ENCODE measurements around the gene JSRP1.

JSRP1 gene

DNA sequence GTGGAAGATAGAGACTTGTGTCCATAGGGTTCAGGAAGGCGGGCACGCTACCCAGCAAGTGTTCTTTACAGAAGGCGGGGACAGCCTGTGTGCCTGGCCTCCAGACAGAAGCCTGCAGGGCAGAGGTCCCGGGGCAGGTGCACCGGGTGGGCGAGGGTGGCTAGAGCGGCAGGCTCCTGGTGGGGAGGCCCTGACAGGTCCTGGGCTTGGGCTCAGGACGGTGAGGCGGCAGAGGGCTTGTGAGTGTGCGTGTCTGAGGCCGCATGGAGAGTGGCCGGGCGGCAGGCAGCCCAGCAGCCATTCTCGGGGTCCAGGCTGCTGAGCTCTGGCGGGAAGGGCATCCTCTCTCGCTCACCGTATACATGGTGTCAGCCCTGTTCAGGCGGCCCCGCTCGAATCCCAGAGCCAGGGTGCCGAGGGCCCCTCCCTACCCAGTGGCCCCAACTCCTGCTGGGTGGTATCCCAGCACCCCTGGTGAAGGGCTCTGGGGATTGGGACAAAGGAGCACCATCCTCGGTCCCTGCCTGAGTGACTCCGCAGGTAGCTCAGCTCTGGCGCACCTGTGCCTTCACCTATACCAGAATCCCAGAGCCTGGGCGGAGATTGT, 10.1 kb downstream of the JSRP1 start:
- no peak for DNase-seq

GRCh38 chr19:2245273-2245672, 10.9 kb downstream of the JSRP1 start:
- no peak for DNase-seq

DNA sequence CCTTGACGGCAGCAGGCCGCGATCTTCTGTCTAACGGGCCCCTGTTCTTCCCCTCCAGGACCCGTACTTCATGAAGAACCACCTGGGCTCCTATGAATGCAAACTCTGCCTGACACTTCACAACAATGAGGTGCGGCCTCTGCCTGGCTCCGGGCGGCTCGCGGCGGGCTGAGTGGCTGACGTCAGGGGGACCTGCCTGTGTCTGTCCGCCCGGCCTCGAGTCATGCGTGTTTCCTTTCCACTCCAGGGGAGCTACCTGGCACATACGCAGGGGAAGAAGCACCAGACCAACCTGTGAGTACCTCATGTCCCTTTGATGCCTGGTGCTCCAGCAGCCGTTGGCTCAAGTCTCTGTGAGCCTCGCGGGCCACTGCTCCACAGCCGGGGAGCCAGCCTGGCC, 11.7 kb downstream of the JSRP1 start:
- DNase-seq: no peak

DNA sequence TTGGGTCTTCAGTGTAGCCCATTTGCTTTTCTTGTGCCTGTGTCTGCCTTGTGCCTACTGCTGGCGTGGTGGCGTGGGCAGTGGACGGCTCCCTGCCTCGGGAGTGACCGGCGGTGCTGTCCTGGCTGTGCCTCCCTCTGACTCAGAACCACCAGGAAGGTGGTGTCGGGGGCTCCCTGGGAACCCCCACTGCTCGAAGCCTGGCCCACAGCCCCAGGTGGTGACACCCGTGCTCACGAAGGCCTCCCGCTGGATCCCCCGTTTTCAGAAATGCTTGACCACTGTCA, 12.1 kb downstream of the JSRP1 start:
- DNase-seq: no peak

DNA sequence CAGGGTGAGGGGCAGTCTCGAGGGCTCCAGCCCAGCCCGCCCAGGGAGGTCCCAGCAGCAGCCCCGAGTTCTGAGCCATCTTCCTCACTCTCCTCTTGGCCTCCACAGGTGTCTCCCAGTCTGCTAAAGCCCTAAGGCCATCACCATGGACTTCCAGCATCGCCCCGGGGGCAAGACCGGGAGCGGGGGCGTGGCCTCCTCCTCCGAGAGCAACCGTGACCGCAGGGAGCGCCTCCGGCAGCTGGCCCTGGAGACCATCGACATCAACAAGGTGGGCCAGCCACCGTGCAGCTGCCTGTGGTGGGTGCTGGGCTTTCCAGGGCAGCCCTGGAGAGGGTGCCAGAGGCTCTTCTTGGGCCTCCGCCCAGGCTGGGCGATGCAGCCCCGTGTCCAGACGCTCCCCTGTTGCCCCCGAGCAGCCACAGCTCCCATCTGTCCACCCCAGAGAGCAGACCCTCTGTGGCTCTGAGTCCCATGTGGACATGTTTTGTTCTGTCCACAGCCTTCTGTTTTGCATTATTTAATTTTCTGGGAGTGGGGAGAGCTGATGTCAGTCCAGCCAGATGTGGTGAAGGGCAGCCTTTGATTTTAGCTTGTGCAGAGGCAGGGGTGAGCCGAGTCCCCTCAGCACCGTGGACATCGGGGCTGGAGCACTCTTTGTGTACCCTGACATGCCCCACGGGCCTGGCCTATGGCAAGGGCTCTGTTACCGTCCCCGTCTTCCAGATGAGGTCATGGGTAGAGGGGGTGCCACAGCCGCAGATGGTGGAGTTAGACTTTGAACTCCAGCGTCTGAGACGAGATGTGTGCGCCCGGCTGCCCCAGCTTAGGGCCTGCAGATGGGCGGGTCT, 12.7 kb downstream of the JSRP1 start:
- no peak for DNase-seq

GRCh38 chr19:2242816-2243215, 13.4 kb downstream of the JSRP1 start:
- no peak for DNase-seq

DNA sequence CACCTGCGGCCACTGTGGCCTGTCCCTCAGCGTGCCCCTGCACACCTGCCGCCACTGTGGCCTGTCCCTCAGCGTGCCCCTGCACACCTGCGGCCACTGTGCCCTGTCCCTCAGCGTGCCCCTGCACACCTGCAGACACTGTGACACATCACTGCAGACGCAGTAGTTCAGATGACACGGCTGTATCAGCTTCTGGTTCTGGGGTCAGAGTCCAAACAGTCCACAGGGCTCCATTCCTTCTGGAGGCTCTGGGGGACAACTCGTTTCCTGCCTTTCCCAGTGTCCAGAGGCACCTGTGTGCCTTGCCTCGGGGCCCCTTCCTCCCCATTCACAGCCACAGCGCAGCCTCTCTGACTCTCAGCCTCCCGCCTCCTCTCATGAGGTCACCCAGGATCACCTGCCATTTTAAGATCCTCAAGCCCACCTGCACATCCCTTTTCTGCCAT, 14.1 kb downstream of the JSRP1 start:
- DNase-seq: no peak

DNA sequence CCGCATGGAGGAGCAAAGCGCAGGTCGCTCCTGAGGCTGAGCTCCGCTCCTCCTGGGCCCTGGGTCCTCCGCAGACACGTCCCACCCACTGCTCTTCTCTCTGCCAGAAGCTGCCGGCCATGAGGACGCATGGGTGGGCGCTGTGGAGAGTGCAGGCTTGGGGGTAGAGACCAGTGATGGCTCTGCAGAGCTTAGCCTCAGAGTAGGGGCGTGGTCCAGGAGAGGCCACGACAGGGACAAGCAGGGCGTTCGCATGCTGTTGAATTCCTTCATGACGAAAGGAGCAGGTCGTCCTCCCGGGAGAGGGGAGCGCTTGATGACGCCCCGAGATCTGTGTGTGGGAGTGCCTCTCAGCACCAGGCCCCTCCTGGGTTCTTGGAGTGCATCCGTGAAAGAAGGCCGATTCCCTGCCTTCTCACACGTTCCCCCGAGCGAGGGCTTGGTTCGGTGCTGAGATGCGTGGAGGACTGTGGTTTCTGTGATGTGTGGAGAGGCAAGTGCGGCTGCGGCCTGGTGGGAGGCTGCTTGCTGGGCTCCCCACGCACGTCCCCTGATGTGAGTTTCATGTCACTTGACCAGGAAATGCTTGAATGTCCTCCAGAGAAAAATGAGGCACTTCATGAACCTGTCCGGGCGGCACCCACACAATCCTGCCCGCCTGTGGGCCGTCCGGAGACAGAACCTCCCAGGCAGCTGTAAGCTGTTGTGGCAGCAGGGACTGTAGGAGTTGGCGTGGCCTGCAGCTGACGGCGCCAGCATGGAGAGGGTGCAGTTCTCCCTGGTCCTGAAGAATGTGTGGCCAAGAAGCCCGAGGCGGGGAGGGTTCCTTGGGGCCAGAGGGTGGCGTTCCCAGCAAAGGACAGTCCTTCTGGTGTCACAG, 15.1 kb downstream of the JSRP1 start:
- DNase-seq: no peak

DNA sequence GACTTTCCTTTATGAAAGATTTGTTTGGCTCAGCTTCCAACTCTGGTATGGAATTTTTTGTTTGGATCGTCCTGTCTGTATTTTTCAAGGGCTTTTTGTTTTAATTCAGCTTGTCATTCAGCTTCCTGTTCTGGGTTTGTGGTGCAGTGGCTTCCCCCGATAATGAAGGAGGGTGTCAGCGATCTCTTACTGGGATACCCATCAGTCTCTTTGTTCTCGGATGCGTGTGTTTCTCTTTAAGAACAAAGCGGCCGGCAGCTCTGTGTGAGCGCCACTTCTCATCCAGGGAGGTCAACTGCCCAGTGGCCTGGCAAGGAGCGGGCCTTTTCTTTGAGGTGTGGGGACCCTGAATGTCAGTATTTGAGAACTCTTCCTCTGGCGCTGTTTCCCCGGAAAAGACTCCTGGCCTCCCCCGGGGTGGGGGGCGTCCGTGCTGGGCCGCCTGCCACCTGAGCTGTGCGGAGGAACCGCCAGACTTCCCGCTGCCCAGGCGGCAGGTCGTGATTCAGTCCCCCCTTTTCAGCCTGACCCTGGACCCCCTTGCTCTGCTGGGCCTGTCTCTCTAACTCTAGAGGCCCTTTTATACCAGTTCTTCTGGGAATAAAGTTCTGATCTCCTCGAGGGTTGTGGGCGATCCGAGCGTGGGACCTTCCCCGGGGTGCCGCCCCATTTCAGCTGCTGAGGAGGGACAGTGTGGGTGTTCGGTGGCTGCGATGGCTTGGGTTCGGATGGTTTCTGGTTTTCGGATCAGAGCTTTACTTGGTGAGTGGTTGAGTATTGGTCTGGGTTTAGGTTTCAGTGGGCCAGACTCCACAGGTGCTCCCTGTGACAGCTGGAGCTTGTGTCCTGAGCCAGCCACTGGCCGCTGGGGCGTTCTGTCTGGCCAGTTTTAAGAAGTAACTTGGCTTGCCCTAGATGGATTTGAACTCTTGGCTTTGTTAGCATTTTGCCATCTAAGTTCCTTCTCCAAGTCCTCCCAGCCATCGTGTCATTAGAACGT, 16.1 kb downstream of the JSRP1 start:
- peak; percentile 65 for DNase-seq

DNA sequence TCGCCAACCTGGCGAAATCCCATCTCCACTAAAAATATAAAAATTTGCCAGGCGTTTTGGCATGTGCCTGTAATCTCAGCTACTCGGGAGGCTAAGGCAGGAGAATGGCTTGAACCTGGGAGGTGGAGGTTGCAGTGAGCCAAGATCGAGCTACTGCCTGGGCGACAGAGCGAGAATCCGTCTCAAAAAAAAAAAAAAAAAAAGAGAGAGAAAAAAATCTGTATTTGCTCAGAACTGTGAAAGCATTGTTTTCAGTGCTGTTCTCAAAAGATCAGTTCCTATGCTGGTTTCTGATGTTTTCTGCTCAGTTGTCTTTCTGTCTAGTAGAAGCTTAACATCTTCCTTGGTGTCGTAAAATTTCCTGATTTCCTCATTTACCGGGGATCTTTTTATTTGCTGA, 17.0 kb downstream of the JSRP1 start:
- no peak for DNase-seq

DNA sequence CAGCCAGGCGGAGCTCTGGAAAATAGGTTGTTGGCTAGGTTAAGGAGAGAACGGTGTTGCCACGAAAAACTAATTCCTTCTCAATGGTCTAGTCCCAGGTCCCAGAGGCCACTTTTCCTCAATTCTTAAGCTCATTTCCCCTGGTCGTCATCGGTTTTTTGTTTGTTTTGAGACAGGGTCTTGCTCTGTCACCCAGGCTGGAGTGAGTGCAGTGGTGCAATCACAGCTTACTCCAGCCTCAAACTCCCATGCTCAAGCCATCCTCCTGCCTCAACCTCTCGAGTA, 18.4 kb downstream of the JSRP1 start:
- no peak for DNase-seq

DNA sequence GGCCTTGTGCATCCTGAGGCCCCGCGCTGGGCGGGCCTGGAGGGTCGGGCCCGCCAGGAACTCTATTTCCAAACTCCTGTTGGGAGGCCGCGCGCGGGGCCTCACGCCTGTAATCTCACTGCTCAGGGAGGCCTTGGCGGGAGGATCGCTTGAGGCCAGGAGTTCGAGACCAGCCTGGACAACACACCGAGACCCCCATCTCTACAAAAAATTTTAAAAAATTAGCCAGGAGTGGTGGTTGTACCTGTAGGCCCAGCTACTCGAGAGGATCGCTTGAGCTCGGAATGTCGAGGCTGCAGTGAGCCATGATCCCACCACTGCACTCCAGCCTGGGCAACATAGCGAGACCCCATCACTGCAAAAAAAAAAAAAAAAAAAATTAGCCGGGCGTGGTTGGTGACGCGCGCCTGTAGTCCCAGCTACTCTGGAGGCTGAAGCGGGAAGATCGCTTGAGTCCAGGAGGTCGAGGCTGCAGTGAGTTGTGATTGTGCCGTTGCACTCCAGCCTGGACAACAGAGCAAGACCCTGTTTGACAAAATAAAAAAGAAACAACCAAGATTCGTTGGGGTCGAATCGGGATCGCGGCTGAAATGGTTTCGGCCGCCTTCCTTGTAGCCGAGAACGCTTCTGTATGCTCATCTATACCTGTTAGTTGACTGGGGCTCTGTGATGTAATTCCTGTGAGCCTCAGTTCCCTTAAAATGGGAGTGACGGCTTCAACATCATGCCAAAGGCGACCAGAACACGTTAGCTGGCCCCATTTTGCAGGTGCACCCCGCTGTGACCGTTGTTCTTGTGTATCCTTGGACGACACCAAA, 19.0 kb downstream of the JSRP1 start:
- no peak for DNase-seq

GRCh38 chr19:2236314-2237050, 19.7 kb downstream of the JSRP1 start, which contains the start of the genes PLEKHJ1 and SF3A2:
Gene PLEKHJ1, minus strand, starts transcription at chr19:2236329. Its CDS starts 81 bp downstream, at chr19:2236248.
Gene SF3A2, plus strand, starts transcription at chr19:2236824. Its CDS starts 6,595 bp downstream, at chr19:2243419.
- peak; percentile 98 for DNase-seq

DNA sequence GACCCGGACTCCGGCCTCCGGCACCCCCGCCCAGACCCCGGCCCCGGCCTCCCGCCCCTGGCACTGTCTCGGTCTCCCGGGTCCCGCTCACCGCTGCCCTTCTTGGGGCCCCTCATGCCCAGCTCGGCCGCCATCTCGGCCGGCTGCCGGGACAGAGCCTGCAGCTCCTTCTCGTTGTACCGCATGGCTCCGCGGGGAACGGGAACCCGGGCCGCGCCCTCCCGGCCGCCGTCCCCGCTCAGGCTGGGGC, 20.2 kb downstream of the JSRP1 start:
- DNase-seq: no peak

- no peak for DNase-seq
Measured at GRCh38 chr19:2235381-2236063, 20.7 kb downstream of the JSRP1 start.

- no peak for DNase-seq
Measured at GRCh38 chr19:2234996-2235380, 21.2 kb downstream of the JSRP1 start.

- DNase-seq: no peak
Measured at GRCh38 chr19:2233601-2234280, 22.5 kb downstream of the JSRP1 start.

DNA sequence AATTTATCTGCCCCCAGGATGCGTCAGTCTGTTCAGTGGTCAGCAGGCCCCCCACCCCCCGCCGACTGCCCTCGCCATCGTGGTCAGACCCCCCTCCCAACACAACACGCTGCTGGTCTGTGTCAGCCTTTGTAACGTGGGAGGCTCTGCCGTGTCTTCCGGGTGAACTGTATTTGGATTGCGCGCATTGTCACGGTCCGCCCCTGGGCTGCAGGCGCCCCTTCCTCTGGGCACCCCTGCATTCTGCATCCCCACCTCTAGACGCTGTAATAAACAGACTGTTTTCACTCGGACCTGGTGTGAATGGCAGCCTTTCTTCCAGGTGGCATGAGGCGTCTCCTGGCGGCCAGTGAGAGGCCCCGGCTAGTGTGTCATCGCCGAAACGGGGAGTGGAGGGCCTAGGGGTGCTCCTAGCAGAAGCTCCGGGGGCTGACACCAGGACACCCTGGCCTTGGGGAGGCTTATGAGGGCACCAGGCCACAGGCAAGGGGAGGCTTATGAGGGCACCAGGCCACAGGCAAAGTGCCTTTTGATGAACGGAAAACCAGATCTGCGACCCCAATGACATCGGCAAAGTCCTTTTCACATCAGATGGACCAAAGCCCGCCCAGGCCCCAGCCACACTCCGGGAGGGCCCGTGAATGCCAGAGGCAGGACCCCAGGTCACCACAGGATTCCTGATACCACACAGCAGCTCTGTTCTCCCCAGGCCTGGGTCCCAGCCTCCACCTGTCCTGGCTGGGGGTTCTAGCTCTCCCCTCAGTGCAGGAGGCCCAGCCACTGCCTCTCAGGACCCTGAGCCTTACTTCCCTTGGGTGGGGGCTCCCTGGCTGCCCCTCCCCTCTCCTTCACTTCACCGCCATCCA, 23.7 kb downstream of the JSRP1 start:
- DNase-seq: no peak

GRCh38 chr19:2231621-2232221, 24.5 kb downstream of the JSRP1 start:
- DNase-seq: no peak

All from CD4-positive, alpha-beta T cell treated with Interleukin-12 subunit alpha and Interleukin-12 subunit beta, for 1 hour (primary cell).